K562 (cell line): ENCODE data around the gene HSD3B7. TPM values are rescaled to one million over a fixed set of nuclear protein-coding genes. Genes with fewer than 3 reads are reported as not detected.

Source experiments
- BACH1 ChIP-seq: fragments of 200-800 bp; sonication (Bioruptor generic); IDR thresholded peaks from 2 replicates; pipeline ENCODE4 v1.6.1; 2016; ENCODE audit warnings: missing genetic modification characterization, missing compliant biosample characterization
- CBFB ChIP-seq: sonication (generic); formaldehyde crosslinking; IDR thresholded peaks from 2 replicates; pipeline ENCODE4 v1.4.0; 2020; ENCODE audit warnings: mild to moderate bottlenecking, missing genetic modification reagents
- CBX5 ChIP-seq: IDR thresholded peaks from 2 replicates; pipeline ENCODE4 v1.6.1; 2014; ENCODE audit warnings: low read depth, borderline replicate concordance
- COPS2 ChIP-seq: fragments of 450-650 bp; conservative IDR thresholded peaks from 2 replicates; pipeline ENCODE4 v1.6.1; 2016; ENCODE audit warnings: mild to moderate bottlenecking, moderate library complexity
- CREBBP ChIP-seq: IDR thresholded peaks from one replicate; pipeline ENCODE4 v1.6.1; 2012; ENCODE audit warnings: low read depth, mild to moderate bottlenecking, control low read depth, inconsistent platforms, low read length
- EGR1 ChIP-seq: fragments of 450-650 bp; conservative IDR thresholded peaks from 2 replicates; pipeline ENCODE4 v1.6.1; 2017; ENCODE audit warnings: mild to moderate bottlenecking
- EHMT2 ChIP-seq: fragments of 450-650 bp; IDR thresholded peaks from 2 replicates; pipeline ENCODE4 v1.6.1; 2018; ENCODE audit warnings: antibody characterized with exemption
- ESRRA ChIP-seq: fragments of 450-650 bp; IDR thresholded peaks from 2 replicates; pipeline ENCODE4 v1.6.1; 2014; ENCODE audit warnings: low read depth, mild to moderate bottlenecking, moderate library complexity, borderline replicate concordance
- HDAC3 ChIP-seq: fragments of 450-650 bp; IDR thresholded peaks from 2 replicates; pipeline ENCODE4 v1.6.1; 2018; ENCODE audit warnings: borderline replicate concordance, mild to moderate bottlenecking, moderate library complexity; ENCODE audit not compliant: partially characterized antibody
- MTF1 ChIP-seq: fragments of 250-450 bp; sonication (Bioruptor Pico); IDR thresholded peaks from 2 replicates; pipeline ENCODE4 v1.9.0; 2021; ENCODE audit warnings: moderate library complexity, mild to moderate bottlenecking, inconsistent platforms, borderline replicate concordance
- NCOA6 ChIP-seq: fragments of 450-650 bp; IDR thresholded peaks from 2 replicates; pipeline ENCODE4 v1.6.1; 2017; ENCODE audit warnings: mild to moderate bottlenecking
- NR1H2 ChIP-seq: sonication (generic); formaldehyde crosslinking; IDR thresholded peaks from 2 replicates; pipeline ENCODE4 v1.4.0; 2020; ENCODE audit warnings: mild to moderate bottlenecking, missing genetic modification reagents
- PTRF ChIP-seq: fragments of 450-650 bp; IDR thresholded peaks from 2 replicates; pipeline ENCODE4 v1.6.1; 2016; ENCODE audit warnings: mild to moderate bottlenecking, missing genetic modification characterization, missing compliant biosample characterization
- PURB ChIP-seq: sonication (generic); formaldehyde crosslinking; IDR thresholded peaks from 2 replicates; pipeline ENCODE4 v1.9.0; 2021; ENCODE audit warnings: low read depth, mild to moderate bottlenecking, missing genetic modification reagents
- TAF15 ChIP-seq: fragments of 200-400 bp; formaldehyde crosslinking; IDR thresholded peaks from 2 replicates; pipeline ENCODE4 v1.6.1; 2017; ENCODE audit warnings: mild to moderate bottlenecking, low read depth, low read length, moderate library complexity
- TCFL5 ChIP-seq: fragments of 250-450 bp; sonication (Bioruptor Pico); conservative IDR thresholded peaks from 2 replicates; pipeline ENCODE4 v1.6.1; 2021; ENCODE audit warnings: mild to moderate bottlenecking, moderate library complexity, matching md5 sums
- TRIM28 ChIP-seq: fragments of 450-650 bp; IDR thresholded peaks from 2 replicates; pipeline ENCODE4 v1.6.1; 2017
- ZNF707 ChIP-seq: fragments of 250-450 bp; sonication (Bioruptor Pico); conservative IDR thresholded peaks from 2 replicates; pipeline ENCODE4 v1.8.0; 2022; ENCODE audit warnings: inconsistent platforms, mild to moderate bottlenecking, moderate library complexity
- ZNF77 ChIP-seq: fragments of 250-450 bp; sonication (Bioruptor Pico); IDR thresholded peaks from 2 replicates; pipeline ENCODE4 v1.5.0; 2020
- ZNF830 ChIP-seq: fragments of 250-450 bp; sonication (Bioruptor Pico); IDR thresholded peaks from 2 replicates; pipeline ENCODE4 v1.5.0; 2021; ENCODE audit warnings: mild to moderate bottlenecking
- polyA plus RNA-seq, 8 experiments: library from polyadenylated mRNA; depleted of rRNA in 4 of 8; stranded (reverse) in 5 of 8; unstranded in 3 of 8; fragments of >200 nt; fragmentation: Nextera tagmentation in 2 of 8; fragmentation: Illumina TruSeq in 1 of 8; extraction: Ambion mirVana in 2 of 8; extraction: Trizol in 1 of 8; gene quantifications; 2 replicates each; pipeline versions ENCODE4 v1.2.1 to v1.2.3, GENCODE V29; 2011 to 2014; ENCODE audit warnings: inconsistent platforms in 1 of 8, missing spikeins in 1 of 8
- total RNA-seq, 7 experiments: library from RNA; depleted of rRNA in 6 of 7; stranded (reverse); fragments of >200 nt in 6 of 7; fragmentation: Illumina TruSeq in 2 of 7; extraction: Trizol in 2 of 7; gene quantifications; 2 replicates each; pipeline versions ENCODE4 v1.2.1 to v1.2.3, GENCODE V29; 2011 to 2021; ENCODE audit warnings: low replicate concordance in 1 of 7
- TF ChIP-seq, protein P1 (sequence below): fragments of 450-650 bp; IDR thresholded peaks from 2 replicates; pipeline ENCODE4 v1.6.1; 2018; ENCODE audit not compliant: partially characterized antibody
- TF ChIP-seq, protein P2 (sequence below): fragments of 450-650 bp; formaldehyde crosslinking; IDR thresholded peaks from 2 replicates; pipeline ENCODE4 v1.4.0; 2020; ENCODE audit warnings: mild to moderate bottlenecking, moderate library complexity
- TF ChIP-seq, protein P3 (sequence below): sonication (generic); formaldehyde crosslinking; IDR thresholded peaks from 2 replicates; pipeline ENCODE4 v1.8.0; 2022; ENCODE audit warnings: mild to moderate bottlenecking, missing genetic modification reagents

HSD3B7 gene
- total and polyA plus RNA-seq, 9 of the 15 experiments (the other 6 are each of a cell fraction or from before 2014, with no cell fraction given) = 5.4 to 49.1 (median 23.0) TPM

DNA sequence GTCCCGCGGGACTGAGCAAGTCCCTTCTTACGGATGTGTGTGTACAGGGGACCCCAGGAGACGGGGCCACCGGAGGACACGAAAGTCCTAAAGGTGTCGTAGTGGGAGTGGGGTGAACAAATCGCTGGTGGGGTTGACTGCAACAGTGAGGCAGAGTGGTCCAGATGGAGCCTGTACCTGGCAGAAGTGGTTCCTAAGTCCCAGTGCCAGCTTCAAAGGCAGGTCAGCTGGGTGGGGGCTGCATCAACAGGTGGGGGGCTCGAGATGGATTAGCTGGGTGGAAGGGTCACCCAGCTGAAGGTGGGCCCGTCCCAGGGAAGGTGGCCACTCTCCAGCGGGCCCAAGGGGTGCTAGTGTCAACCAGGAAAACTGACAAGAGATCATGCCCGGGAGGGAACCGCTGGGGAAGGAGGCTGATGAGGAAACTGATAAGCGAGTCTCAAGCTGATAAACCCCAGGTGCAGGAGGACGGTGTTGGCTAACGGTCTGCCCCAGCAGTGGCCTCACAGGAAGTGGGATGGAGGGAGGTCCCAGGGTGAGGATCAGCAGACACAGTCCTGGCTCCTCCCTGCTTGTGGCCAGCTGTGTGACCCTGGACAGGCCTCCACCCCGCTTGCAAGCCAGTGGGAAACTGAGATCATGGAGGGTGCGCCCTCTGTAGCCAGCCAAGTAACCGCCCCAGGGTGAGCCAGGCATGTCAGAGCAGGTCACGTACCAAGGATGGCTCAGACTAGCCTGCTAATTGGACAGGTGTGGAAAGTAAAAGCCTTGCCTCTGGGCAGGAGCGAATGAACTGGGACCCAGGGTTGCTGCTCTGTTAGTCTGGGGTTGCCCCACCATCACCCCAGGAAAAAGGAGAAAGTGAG is 35.1 kb upstream of the HSD3B7 start (continued):
- TF ChIP-seq PURB (CRISPR knock-in tag) (no peak), PTRF (tag) (no peak), CREBBP (no peak), TRIM28 (no peak), TAF15 (no peak), BACH1 (tag) (no peak), ZNF707 (CRISPR knock-in tag) (no peak), TCFL5 (CRISPR knock-in tag) (no peak), ZNF77 (CRISPR knock-in tag) (no peak), HDAC3 (no peak), MTF1 (CRISPR knock-in tag) (no peak), ZNF830 (peak; percentile 74; the same call in 1 of the 2 replicates), COPS2 (no peak), ESRRA (peak; percentile 68; the same call in 1 of the 2 replicates), EGR1 (no peak), CBFB (CRISPR knock-in tag) (no peak), CBX5 (no peak), NR1H2 (no peak), EHMT2 (no peak), NCOA6 (no peak)
- TF ChIP-seq, protein P1, sequence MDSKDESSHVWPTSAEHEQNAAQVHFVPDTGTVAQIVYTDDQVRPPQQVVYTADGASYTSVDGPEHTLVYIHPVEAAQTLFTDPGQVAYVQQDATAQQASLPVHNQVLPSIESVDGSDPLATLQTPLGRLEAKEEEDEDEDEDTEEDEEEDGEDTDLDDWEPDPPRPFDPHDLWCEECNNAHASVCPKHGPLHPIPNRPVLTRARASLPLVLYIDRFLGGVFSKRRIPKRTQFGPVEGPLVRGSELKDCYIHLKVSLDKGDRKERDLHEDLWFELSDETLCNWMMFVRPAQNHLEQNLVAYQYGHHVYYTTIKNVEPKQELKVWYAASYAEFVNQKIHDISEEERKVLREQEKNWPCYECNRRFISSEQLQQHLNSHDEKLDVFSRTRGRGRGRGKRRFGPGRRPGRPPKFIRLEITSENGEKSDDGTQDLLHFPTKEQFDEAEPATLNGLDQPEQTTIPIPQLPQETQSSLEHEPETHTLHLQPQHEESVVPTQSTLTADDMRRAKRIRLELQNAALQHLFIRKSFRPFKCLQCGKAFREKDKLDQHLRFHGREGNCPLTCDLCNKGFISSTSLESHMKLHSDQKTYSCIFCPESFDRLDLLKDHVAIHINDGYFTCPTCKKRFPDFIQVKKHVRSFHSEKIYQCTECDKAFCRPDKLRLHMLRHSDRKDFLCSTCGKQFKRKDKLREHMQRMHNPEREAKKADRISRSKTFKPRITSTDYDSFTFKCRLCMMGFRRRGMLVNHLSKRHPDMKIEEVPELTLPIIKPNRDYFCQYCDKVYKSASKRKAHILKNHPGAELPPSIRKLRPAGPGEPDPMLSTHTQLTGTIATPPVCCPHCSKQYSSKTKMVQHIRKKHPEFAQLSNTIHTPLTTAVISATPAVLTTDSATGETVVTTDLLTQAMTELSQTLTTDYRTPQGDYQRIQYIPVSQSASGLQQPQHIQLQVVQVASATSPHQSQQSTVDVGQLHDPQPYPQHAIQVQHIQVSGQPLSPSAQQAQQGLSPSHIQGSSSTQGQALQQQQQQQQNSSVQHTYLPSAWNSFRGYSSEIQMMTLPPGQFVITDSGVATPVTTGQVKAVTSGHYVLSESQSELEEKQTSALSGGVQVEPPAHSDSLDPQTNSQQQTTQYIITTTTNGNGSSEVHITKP = no peak
- TF ChIP-seq, protein P2, sequence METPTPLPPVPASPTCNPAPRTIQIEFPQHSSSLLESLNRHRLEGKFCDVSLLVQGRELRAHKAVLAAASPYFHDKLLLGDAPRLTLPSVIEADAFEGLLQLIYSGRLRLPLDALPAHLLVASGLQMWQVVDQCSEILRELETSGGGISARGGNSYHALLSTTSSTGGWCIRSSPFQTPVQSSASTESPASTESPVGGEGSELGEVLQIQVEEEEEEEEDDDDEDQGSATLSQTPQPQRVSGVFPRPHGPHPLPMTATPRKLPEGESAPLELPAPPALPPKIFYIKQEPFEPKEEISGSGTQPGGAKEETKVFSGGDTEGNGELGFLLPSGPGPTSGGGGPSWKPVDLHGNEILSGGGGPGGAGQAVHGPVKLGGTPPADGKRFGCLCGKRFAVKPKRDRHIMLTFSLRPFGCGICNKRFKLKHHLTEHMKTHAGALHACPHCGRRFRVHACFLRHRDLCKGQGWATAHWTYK (CRISPR knock-in tag) = no peak; the same call in none of the 2 replicates
- TF ChIP-seq, protein P3, sequence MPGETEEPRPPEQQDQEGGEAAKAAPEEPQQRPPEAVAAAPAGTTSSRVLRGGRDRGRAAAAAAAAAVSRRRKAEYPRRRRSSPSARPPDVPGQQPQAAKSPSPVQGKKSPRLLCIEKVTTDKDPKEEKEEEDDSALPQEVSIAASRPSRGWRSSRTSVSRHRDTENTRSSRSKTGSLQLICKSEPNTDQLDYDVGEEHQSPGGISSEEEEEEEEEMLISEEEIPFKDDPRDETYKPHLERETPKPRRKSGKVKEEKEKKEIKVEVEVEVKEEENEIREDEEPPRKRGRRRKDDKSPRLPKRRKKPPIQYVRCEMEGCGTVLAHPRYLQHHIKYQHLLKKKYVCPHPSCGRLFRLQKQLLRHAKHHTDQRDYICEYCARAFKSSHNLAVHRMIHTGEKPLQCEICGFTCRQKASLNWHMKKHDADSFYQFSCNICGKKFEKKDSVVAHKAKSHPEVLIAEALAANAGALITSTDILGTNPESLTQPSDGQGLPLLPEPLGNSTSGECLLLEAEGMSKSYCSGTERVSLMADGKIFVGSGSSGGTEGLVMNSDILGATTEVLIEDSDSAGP (CRISPR knock-in tag) = no peak
